ENCODE measurements around the gene COX19.

COX19 gene

GRCh38 chr7:936386-937054 lies 38.8 kb downstream of the COX19 start:
- no peaks in the 10 kb centered on the region for H3K36me3 ChIP-seq
- no peaks in the 10 kb centered on the region for H3K27me3 ChIP-seq
- no peaks in the 10 kb centered on the region; the same call in 1 of the 2 replicates for H3K9me3 ChIP-seq
- no peak for TF ChIP-seq CTCF (IDR thresholded peaks at IDR 0.05; ENCODE audit: low read depth, low read length)
- DNase-seq: no peak
- H3K4me3 ChIP-seq (ENCODE audit: low read depth, low read length): no peak overlapping the region
- no peaks in the 10 kb centered on the region for H3K4me1 ChIP-seq

- no peak overlapping the region for H3K4me3 ChIP-seq (ENCODE audit: low read depth, low read length)
- H3K9me3 ChIP-seq: no peaks in the 10 kb centered on the region; the same call in 1 of the 2 replicates
- peak; percentile 4 for DNase-seq
- no peaks in the 10 kb centered on the region for H3K36me3 ChIP-seq
- no peaks in the 10 kb centered on the region for H3K4me1 ChIP-seq
- H3K27me3 ChIP-seq: no peaks in the 10 kb centered on the region
- no peak for TF ChIP-seq CTCF (IDR thresholded peaks at IDR 0.05; ENCODE audit: low read depth, low read length)
Observed at GRCh38 chr7:935874-936385, 39.4 kb downstream of the COX19 start.

GRCh38 chr7:935164-935873 lies 40.0 kb downstream of the COX19 start:
- no peaks in the 10 kb centered on the region for H3K4me1 ChIP-seq
- no peaks in the 10 kb centered on the region; the same call in 1 of the 2 replicates for H3K9me3 ChIP-seq

GRCh38 chr7:934469-935163 lies 40.7 kb downstream of the COX19 start:
- no peak overlapping the region for H3K4me3 ChIP-seq (ENCODE audit: low read depth, low read length)
- no peaks in the 10 kb centered on the region for H3K4me1 ChIP-seq
- H3K36me3 ChIP-seq: no peaks in the 10 kb centered on the region
- no peak for TF ChIP-seq CTCF (IDR thresholded peaks at IDR 0.05; ENCODE audit: low read depth, low read length)
- DNase-seq: peak; percentile 9
- H3K27me3 ChIP-seq: no peaks in the 10 kb centered on the region
- H3K9me3 ChIP-seq: no peaks in the 10 kb centered on the region

More at GRCh38 chr7:935164-935873, 40.0 kb downstream of the COX19 start:
- peak; percentile 5 for DNase-seq
- no peak for TF ChIP-seq CTCF (IDR thresholded peaks at IDR 0.05; ENCODE audit: low read depth, low read length)
- Histone ChIP-seq H3K36me3 (no peaks in the 10 kb centered on the region), H3K27me3 (no peaks in the 10 kb centered on the region), H3K4me3 (ENCODE audit: low read depth, low read length) (no peak overlapping the region)

GRCh38 chr7:932651-932975 lies 42.7 kb downstream of the COX19 start:
- peak; percentile 4 for DNase-seq
- TF ChIP-seq CTCF (IDR thresholded peaks at IDR 0.05; ENCODE audit: low read depth, low read length): no peak
- Histone ChIP-seq H3K4me3 (ENCODE audit: low read depth, low read length) (no peak overlapping the region), H3K36me3 (no peaks in the 10 kb centered on the region), H3K4me1 (no peaks in the 10 kb centered on the region; the same call in 1 of the 2 replicates), H3K27me3 (no peaks in the 10 kb centered on the region), H3K9me3 (no peaks in the 10 kb centered on the region)
